ENCODE measurements around the gene LNX1. TPM values are rescaled to one million over a fixed set of nuclear protein-coding genes. Genes with fewer than 3 reads are reported as not detected.

LNX1 gene
- total and polyA plus RNA-seq, 9 of the 15 experiments (the other 6 are each of a cell fraction or from before 2014, with no cell fraction given), result 0.40 to 3.6 (median 2.2) TPM

- CTCF ChIA-PET (ENCODE audit: low intra/inter-chr PET ratio), result no interaction called here
- no peaks in the 10 kb centered on the region for H4K20me1 ChIP-seq (replicated peaks; ENCODE audit: control insufficient read depth, insufficient read depth, low read length)
- DNase-seq (ENCODE audit: extremely low read depth in 1 of 4, low spot score in 3 of 4) (no peak), ATAC-seq (no peak), FAIRE-seq (no peak)
- H3K9ac ChIP-seq (ENCODE audit: insufficient read depth in 1 of 2, low read depth in 2 of 2, low read length in 2 of 2), result no peak overlapping the region
- in situ Hi-C loops (cut with MboI) (no loop called here), intact Hi-C loops (cut with micrococcal nuclease) (no loop called here)
- BruUV-seq (replicated peaks), result no TSS peak
- H2AFZ ChIP-seq (ENCODE audit: low read depth, low read length), result no peak overlapping the region
- H3K36me3 ChIP-seq (ENCODE audit: control insufficient read depth, insufficient read depth, low read length), result no peaks in the 10 kb centered on the region
- no peaks in the 10 kb centered on the region for H3K9me1 ChIP-seq (ENCODE audit: control insufficient read depth, insufficient read depth, low read length)
- H3K4me1 ChIP-seq (replicated peaks in 1 of 2; ENCODE audit: control insufficient read depth in 2 of 2, insufficient read depth in 2 of 2, low read length in 2 of 2), result peaks cover 0 to 2% of the 10 kb centered on the region in 2 experiments; a peak in 1 of 5 replicates
- H3K27me3 ChIP-seq (ENCODE audit: control insufficient read depth in 2 of 2, insufficient read depth in 2 of 2, low read length in 2 of 2), result peaks cover 8 to 11% of the 10 kb centered on the region in 2 experiments; a peak in 4 of 5 replicates
- H3K79me2 ChIP-seq (ENCODE audit: control insufficient read depth, insufficient read depth, low read length), result no peaks in the 10 kb centered on the region
- 5% methylated on average over 3 of the region's 3 CpGs for whole genome bisulfite sequencing (ENCODE audit: insufficient coverage, low coverage, missing lambda C conversion rate)
- H3K9me3 ChIP-seq (replicated peaks; ENCODE audit: control insufficient read depth, insufficient read depth, low read depth, low read length), result no peaks in the 10 kb centered on the region
- TF ChIP-seq ZNF609 (CRISPR knock-in tag; IDR thresholded peaks at IDR 0.05; ENCODE audit: borderline replicate concordance) (no peak), TCF15 (CRISPR knock-in tag; IDR thresholded peaks at IDR 0.05) (no peak)
- no peak overlapping the region for H3K4me2 ChIP-seq (ENCODE audit: insufficient read depth, low read length)
- H3K27ac ChIP-seq (ENCODE audit: extremely low read depth, low read depth, low read length), result no peak overlapping the region
- POLR2A ChIA-PET, result interaction anchor here (1.5 kb wide), 1 partner anchor 13 kb away, joined by 5 read pairs; no protein-coding TSS in a partner anchor
- H3K4me3 ChIP-seq, result no peak overlapping the region
Observed at GRCh38 chr4:53559021-53559620, 32.2 kb downstream of the LNX1 start.
